Spleen (tissue), 11 donors: ENCODE data around the gene LSM3. TPM values are rescaled to one million over a fixed set of nuclear protein-coding genes. Genes with fewer than 3 reads are reported as not detected.

ENCODE experiments used
- DNase-seq: peaks from one replicate; pipeline ENCODE4 v3.0.0-alpha.2; 2020
- H3K27ac ChIP-seq, 8 donors: fragments of 200-600 bp; sonication (generic) in 7 of 8; 1 replicate in 4 of 8; 2 replicates in 4 of 8; pipeline versions ENCODE4 v1.5.0 to v1.8.0; 2016 to 2021; ENCODE audit warnings: inconsistent platforms in 4 of 8, mild to moderate bottlenecking in 4 of 8, moderate library complexity in 1 of 8
- H3K27me3 ChIP-seq, 7 donors: fragments of 200-600 bp; sonication (generic) in 6 of 7; replicated peaks in 1 of 7; 1 replicate in 4 of 7; 2 replicates in 3 of 7; pipeline versions ENCODE4 v1.5.0 to v1.8.0; 2016 to 2021; ENCODE audit warnings: inconsistent platforms in 3 of 7, mild to moderate bottlenecking in 1 of 7
- H3K36me3 ChIP-seq, 6 donors: fragments of 200-600 bp; sonication (generic) in 5 of 6; 1 replicate in 4 of 6; 2 replicates in 2 of 6; pipeline versions ENCODE4 v1.5.0 to v1.8.0; 2016 to 2021; ENCODE audit warnings: inconsistent platforms in 2 of 6
- H3K4me1 ChIP-seq, 6 donors: fragments of 200-600 bp; sonication (generic) in 5 of 6; 1 replicate in 3 of 6; 2 replicates in 3 of 6; pipeline versions ENCODE4 v1.5.0 to v1.8.0; 2016 to 2021; ENCODE audit warnings: inconsistent platforms in 3 of 6
- H3K4me3 ChIP-seq, 8 donors: fragments of 200-600 bp; sonication (generic) in 7 of 8; 1 replicate in 4 of 8; 2 replicates in 4 of 8; pipeline versions ENCODE4 v1.5.0 to v1.8.0; 2016 to 2021; ENCODE audit warnings: inconsistent platforms in 4 of 8, mild to moderate bottlenecking in 4 of 8, moderate library complexity in 2 of 8
- H3K9me3 ChIP-seq, 8 donors: fragments of 200-600 bp; sonication (generic) in 7 of 8; 1 replicate in 4 of 8; 2 replicates in 4 of 8; pipeline versions ENCODE4 v1.5.0 to v1.8.0; 2016 to 2021; ENCODE audit warnings: inconsistent platforms in 4 of 8
- POLR2A ChIP-seq, 3 donors: fragments of 450-650 bp; IDR thresholded peaks; one replicate each; pipeline ENCODE4 v1.5.1; 2017; ENCODE audit warnings: antibody characterized with exemption in 3 of 3, mild to moderate bottlenecking in 1 of 3
- POLR2AphosphoS5 ChIP-seq, 3 donors: sonication (generic); formaldehyde crosslinking; IDR thresholded peaks; one replicate each; pipeline ENCODE4 v1.5.1; 2017; ENCODE audit warnings: antibody characterized with exemption in 3 of 3
- WGBS, 5 donors: extraction: QIAGEN DNeasy Blood & Tissue Kit in 3 of 5; methylation state at CpG; one replicate each; pipeline versions ENCODE4 v1.1.5 to v1.1.7; 2013 to 2018; 5-methylcytosine and 5-hydroxymethylcytosine counted together
- intact Hi-C: fragments of 100-400 bp; cut with DNase I; formaldehyde crosslinking; loops from one replicate; pipeline ENCODE4 v1.15.0; 2023; ENCODE audit warnings: low total_unique reads
- polyA plus RNA-seq, 3 donors: library from polyadenylated mRNA; stranded (reverse); fragments of 200-250 nt; gene quantifications; one replicate each; pipeline ENCODE4 v1.2.1, GENCODE V29; 2013
- total RNA-seq, 7 donors: library from RNA; depleted of rRNA in 3 of 7; stranded (reverse); fragments of >200 nt in 3 of 7; fragmentation: NEBNext Ultra II Directional in 4 of 7; extraction: Animal tissue kit (Norgen Biotek cat#: 25700) in 4 of 7; gene quantifications; one replicate each; pipeline versions ENCODE4 v1.1.0 to v1.2.1, GENCODE V29; 2016 to 2021
- TF ChIP-seq, protein P1 (sequence below), 11 experiments: fragments of 200-600 bp in 7 of 11; fragments of 450-650 bp in 4 of 11; sonication (generic) in 4 of 11; IDR thresholded peaks in 8 of 11; conservative IDR thresholded peaks in 3 of 11; 1 replicate in 7 of 11; 2 replicates in 4 of 11; pipeline versions ENCODE4 v1.4.0 to v1.8.0; 2016 to 2021; ENCODE audit warnings: antibody characterized with exemption in 11 of 11, inconsistent platforms in 4 of 11, mild to moderate bottlenecking in 1 of 11
- donor health status: healthy with polysubstance abuse.
- donor health status: DM: no; HTN: no; CAD: no; lungs with moderate emphysema.
- donor health status: DM: no; HTN: no; CAD: no.
- donor health status: Bipolar disorder and iron deficiency.
- donor health status: healthy.
- donor health status: DM: no; HTN: no; CAD: no.
- donor health status: DM: yes; HTN: yes; CAD: no.

Gene LSM3
- total and polyA plus RNA-seq, 10 donors = 7.5 to 15.8 (median 9.7) TPM

DNA sequence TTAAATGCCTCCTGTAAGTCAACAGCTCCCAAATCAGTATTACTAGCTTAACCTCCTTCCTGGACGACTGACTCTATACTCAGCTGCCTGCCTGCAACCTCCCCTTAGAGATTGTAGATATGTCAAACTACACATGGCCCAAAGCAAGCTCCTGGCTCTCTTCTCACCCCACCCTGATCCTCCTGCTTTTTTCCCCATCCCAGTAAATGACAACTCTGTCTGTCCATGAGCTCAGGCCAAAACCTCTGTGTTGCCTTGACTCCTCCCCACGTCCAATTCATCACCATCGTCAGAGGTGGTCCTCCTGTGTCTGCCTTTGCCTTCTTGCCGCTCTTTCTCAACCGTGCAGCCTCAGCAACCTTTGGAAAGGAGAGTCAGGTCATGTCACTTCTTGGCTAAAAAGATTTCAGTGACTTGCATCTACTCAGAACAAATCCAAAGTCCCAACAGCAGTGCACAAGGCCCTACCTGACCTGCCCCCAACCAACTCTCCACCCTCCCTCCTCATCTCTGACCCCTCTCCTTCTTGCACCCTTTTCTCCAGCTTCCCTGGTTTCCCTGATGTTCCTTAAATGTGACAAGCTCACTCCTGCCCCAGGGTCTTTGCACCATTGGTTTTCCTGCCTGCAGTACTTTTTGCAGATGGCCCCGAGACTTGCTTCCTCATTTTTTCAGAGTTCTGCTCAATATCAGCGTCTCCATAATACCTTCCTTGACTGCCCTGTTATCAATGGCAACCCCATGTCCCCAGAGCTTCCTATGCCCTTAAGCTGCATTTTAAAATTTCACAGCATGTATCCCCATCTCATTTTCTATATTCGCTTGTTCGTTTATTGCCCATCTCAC is 52.8 kb downstream of the LSM3 start:
- TF ChIP-seq, protein P1, sequence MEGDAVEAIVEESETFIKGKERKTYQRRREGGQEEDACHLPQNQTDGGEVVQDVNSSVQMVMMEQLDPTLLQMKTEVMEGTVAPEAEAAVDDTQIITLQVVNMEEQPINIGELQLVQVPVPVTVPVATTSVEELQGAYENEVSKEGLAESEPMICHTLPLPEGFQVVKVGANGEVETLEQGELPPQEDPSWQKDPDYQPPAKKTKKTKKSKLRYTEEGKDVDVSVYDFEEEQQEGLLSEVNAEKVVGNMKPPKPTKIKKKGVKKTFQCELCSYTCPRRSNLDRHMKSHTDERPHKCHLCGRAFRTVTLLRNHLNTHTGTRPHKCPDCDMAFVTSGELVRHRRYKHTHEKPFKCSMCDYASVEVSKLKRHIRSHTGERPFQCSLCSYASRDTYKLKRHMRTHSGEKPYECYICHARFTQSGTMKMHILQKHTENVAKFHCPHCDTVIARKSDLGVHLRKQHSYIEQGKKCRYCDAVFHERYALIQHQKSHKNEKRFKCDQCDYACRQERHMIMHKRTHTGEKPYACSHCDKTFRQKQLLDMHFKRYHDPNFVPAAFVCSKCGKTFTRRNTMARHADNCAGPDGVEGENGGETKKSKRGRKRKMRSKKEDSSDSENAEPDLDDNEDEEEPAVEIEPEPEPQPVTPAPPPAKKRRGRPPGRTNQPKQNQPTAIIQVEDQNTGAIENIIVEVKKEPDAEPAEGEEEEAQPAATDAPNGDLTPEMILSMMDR (IDR thresholded peaks at IDR 0.05 in 8 of 11, conservative IDR thresholded peaks at IDR 0.05 in 3 of 11) = no peak
- TF ChIP-seq POLR2AphosphoS5 (IDR thresholded peaks at IDR 0.05) = no peak
- TF ChIP-seq POLR2A (IDR thresholded peaks at IDR 0.05) = no peak
- Histone ChIP-seq H3K9me3 (peaks cover 0 to 14% (median 8%) of the 10 kb centered on the region in 8 donors), H3K27me3 (peaks cover 0 to 16% (median 0%) of the 10 kb centered on the region in 7 donors), H3K27ac (no peak overlapping the region), H3K36me3 (no peaks in the 10 kb centered on the region), H3K4me3 (no peak overlapping the region), H3K4me1 (peaks cover 0 to 30% (median 16%) of the 10 kb centered on the region in 6 donors)
- WGBS, 5 donors = 60 to 77% (median 71%) methylated on average over 9 of the region's 9 CpGs
- no peak for DNase-seq
- intact Hi-C loops = no loop called here

GRCh38 chr3:14231998-14232501 is 53.4 kb downstream of the LSM3 start:
- Histone ChIP-seq H3K27me3 (peaks cover 0 to 16% (median 0%) of the 10 kb centered on the region in 7 donors), H3K9me3 (peaks cover 0 to 14% (median 8%) of the 10 kb centered on the region in 8 donors), H3K4me1 (peaks cover 0 to 23% (median 10%) of the 10 kb centered on the region in 6 donors), H3K4me3 (no peak overlapping the region), H3K36me3 (no peaks in the 10 kb centered on the region), H3K27ac (peak overlapping the region in 5 of 8 donors; percentile 16 to 66 (median 57))
- intact Hi-C loops = no loop called here
- TF ChIP-seq, protein P1 (IDR thresholded peaks at IDR 0.05 in 8 of 11, conservative IDR thresholded peaks at IDR 0.05 in 3 of 11) = no peak
- TF ChIP-seq POLR2AphosphoS5 (IDR thresholded peaks at IDR 0.05) (no peak), POLR2A (IDR thresholded peaks at IDR 0.05) (no peak)
- no peak for DNase-seq
- 41 to 61% (median 47%) methylated on average over 4 of the region's 4 CpGs for WGBS, 5 donors

DNA sequence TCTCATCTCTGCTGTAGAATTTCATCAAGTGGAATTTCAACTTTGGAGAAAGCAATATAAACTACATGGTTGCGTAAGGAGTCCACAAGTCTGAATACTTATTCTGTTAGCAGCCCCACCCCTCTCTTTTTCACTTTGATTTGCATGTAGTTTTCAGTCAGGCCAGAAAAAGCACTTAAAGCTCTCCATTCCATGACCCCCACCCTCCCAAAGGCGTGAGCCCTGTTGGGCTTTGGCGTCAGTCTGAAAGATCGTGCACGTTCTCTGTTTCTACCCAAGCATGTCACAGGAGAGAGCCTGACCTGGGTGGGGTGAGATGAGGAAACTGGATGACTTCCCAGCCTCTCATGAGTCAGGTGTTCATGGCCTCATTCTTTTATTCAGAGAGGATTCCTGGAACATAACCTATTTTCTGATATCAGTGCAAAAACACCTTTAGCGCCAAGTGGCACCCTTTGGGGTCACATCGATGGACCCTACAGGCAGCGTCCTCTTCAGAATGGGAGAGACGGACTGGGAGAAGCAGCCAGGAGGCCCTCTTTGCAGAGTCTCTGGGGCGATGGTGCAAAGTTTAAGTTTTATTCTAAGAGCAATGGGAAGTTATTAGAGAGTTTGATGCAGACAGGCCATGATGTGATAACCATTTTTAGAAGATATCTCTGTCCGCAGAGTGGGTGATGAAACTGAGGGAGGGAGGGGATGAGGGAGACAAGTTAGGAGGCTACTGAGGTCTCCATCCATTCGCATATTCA is 55.8 kb downstream of the LSM3 start:
- Histone ChIP-seq H3K27me3 (peaks cover 0 to 16% (median 0%) of the 10 kb centered on the region in 7 donors), H3K27ac (peak overlapping the region in 3 of 8 donors; percentile 11 to 66 (median 57)), H3K9me3 (peaks cover 0 to 14% (median 8%) of the 10 kb centered on the region in 8 donors), H3K4me3 (no peak overlapping the region), H3K36me3 (no peaks in the 10 kb centered on the region), H3K4me1 (peaks cover 0 to 18% (median 9%) of the 10 kb centered on the region in 6 donors)
- intact Hi-C loops = no loop called here
- TF ChIP-seq POLR2AphosphoS5 (IDR thresholded peaks at IDR 0.05) = no peak
- TF ChIP-seq POLR2A (IDR thresholded peaks at IDR 0.05) = no peak
- TF ChIP-seq, protein P1 (IDR thresholded peaks at IDR 0.05 in 8 of 11, conservative IDR thresholded peaks at IDR 0.05 in 3 of 11) = no peak
- DNase-seq = no peak
- 67 to 82% (median 78%) methylated on average over 12 of the region's 12 CpGs for WGBS, 5 donors
